Fibroblast of skin of scalp (primary cell): ENCODE measurements around the gene GREB1.

Experiments
- DNase-seq: peaks from one replicate; pipeline ENCODE4 v3.0.0-alpha.2; 2013

GREB1 gene

DNA sequence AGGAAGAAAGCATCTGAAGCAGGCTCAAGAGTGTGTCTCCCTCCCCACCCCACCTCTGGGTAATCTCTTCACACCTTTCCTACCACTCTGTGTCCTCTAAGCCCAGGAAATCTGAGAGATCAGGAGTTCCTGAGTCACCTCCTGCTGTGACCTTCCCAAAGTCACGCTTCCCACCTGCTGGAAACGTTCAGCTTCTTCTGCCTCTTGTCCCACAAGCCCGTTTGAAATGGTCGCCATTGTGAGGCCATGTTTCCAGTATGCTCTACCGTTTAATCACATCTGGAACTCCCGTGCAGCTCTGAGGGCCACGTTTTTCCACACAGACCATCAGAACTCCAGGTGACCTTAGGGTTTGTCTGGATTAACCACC is 25.9 kb downstream of the GREB1 start:
- DNase-seq: no peak

DNA sequence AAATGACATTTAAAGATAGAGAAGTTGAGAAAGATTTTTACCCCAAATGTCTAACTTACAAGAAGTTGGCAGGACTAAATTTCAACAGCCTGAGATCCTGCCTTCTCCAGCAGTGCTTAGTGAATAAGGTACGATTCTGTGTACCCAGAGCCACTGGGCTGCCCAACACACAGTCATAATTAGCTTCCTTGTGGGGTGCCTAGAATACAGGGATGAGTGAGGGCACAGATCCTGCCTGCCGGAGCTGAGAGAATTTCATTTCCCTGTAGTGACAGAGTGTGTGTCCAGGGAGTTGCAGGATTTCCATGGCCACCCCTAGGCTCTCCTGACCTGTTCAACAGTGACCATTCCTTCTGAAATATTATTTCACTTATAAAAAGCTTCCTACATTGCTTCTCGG is 27.0 kb downstream of the GREB1 start:
- no peak for DNase-seq

DNA sequence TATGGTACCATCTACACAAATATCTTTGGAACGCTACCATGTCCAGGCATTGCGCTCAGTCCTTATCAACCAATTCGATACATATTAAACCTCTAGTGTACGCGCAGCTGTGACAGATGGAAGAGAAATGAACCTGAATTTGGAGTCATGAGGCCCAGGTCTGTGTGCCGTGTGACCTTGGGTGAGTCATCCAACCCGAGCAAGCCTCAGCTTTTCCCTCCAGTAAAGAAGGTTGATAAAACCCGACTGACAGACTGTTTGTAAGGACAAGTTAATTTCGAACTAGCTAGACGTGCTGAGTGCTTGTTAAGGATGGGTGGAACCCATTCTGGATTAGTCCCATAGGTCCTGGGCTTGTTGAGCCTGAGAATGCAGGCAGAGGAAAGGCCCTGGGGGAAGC is 28.2 kb downstream of the GREB1 start:
- DNase-seq: no peak

DNA sequence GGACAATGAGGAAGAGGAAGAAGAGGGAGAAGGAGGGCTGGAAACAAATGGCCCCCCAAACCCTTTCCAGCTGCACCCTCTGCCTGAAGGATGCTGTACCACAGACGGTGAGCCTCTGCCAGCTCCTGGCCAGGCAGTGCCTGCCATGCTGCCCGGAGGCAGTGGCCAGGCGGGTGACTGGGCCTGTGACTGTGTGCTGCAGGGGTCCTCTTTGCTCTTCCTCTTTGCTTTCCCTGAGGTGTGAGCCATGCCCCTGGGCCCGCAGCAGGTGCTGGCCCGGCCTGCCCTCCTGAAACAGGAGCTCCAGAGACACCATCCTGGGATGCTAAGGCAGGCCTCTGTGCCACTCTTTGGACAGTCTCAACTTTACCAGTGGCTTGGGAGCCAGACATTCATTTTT is 28.6 kb downstream of the GREB1 start:
- no peak for DNase-seq

DNA sequence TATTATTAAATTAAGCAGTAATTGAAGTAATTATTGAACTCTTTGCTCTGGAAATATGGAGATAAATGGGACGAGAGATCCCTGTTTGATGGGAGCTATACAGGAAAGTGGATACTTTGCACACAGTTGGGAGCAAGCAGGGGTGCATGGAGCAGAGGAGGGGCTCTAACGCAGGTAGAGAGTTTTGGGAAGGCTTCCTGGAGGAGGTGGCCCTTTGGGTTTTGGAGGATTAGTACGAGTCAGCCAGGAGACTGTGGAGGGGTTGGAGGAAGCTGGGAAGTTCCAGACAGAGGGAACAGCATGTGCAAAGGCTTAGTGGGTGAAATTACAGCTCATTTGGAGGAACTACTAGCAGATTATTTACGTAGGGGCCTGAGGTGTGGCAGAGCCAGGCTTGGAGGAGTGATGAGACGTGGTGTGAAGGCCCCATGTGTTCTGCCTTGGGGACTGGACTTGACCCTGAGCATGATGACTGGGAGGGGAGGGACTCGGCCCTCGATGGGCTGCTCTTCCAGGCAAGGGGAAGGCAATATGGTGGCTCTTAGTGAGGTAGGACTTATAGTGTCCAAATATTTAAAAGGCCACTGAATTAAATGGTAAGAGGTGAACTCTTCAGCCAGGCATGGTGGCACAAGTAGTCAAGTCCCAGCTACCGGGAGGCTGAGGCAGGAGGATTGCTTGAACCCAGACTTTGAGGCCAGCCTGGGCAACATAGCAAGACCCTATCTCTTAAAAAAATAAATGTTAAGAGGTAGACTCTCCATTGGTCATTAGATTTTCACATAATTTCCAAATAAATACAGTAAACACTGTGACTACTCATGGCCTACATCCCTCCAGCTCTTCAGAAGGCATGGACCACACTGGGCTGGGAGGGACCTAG is 30.2 kb downstream of the GREB1 start:
- no peak for DNase-seq

DNA sequence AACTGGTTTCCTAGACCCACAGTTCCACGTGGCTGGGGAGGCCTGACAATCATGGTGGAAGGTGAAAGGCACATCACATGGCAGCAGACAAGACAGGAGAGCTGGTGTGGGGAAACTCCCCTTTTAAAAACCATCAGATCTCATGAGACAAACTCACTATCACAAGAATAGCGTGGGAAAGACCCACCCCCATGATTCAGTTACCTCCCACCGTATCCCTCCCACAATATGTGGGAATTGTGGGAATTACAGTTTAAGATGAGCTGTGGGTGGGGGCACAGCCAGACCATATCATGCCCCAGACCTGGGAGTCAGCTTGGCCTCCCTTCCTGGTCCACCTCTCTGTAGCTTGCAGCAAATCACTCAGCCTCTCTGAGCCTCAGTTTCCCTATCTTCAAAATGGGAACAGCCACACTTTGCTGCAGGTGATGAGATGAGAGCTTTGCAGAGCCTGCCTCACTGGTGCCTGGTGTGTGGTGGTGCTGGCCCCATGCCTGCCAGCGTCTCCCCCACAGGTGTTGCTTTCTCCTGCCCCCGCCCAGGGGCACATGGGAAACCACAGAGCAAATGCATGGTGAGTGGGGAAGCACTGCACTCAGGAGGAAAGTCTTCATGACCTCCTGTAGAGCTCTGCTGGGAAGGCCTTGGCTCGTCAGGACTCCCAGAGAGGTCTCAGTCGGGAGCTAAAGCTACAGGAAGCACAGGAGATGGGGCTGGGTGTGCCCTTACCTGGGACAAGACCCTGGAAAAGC is 31.1 kb downstream of the GREB1 start:
- no peak for DNase-seq

DNA sequence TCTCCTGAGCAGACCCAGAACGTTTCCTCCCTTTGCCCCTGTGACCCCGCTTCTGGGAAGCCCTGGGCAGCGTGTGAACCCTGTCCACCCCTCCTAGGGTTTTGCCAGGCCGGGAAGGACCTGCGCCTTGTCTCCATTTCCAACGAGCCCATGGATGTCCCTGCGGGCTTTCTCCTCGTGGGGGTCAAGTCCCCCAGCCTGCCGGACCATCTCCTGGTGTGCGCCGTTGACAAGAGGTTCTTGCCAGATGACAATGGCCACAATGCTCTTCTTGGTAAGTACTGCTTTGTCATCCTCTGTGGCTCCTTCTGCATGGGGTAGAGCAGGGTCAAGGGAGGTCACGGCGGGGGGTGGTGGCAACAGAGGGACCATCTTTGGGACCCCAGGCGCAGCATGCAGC is 32.5 kb downstream of the GREB1 start:
- no peak for DNase-seq

DNA sequence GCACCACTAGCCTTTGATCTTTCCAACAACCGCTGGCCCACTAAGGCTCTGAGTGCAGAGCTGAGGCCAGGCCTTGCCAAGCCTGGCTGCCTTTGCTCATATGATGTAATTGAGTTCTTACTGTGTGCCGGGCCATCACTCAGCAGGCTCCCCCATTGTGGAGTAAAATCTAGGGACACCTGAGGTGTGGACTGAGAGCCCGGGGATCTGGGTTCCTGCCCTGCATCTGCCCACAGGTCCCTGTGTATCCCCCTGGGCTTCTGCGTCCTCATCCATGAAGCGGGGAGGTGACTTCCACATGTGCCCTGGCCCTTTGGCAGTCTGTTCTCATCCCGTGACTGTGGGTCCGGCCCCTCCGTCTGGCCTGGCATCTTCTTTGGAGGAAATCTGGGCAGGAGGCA is 33.8 kb downstream of the GREB1 start:
- DNase-seq: no peak

DNA sequence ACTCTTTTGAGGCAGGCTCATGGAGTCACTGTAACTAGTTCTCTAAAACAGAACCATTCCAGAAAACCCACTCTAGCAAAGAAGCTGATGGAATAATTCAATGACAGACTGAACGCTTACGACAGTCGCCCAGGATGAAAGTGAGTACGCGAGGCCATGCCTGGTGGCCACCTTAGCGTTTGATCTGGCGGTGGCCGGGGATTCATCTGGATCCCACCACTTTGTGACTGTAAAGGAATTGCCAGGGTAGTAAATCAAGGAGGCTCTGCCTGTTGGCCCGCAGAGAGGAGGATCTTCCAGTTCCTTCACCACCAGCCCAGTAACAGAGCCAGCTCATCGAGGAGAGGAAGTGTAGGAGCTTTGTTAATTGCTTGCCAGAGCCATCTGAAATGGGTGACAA is 34.6 kb downstream of the GREB1 start:
- DNase-seq: no peak

DNA sequence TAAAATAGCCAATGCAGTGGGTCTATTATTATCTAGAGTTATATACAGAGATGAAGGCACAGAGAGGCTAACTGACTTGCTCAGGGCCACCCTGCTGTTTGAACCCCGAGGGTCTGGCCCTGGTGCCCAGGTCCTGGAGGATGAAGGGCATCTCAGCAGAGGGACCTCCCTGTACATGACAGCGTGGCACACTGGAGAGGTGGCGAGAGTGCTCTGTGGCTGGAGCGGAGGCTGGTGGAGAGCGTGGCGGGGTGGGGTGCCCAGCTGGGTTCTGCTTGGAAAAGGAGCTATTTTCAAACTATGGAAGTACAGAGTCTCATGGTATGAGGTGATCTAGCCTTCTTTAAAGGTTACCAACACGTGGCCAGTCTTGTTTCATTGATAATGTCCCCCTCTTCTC is 35.8 kb downstream of the GREB1 start:
- no peak for DNase-seq

DNA sequence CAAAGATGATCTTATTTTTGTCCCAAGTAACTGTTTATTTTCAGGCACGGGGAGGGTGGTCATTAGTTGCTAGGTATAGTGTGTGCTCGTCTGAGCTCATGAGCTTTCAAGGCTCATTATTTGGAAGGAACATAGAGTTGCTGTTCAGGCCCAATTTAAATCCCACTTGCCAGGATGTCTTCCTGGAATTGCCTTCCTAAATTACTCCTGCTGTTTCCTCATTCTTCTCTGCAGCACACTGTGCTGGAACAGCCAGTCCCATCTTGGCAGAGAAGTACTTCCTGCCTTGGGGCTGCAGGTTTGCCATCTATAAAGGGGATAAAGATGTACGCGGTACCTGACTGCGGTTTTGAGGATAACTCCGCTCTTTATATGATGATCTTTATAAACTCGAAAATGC is 37.3 kb downstream of the GREB1 start:
- no peak for DNase-seq

DNA sequence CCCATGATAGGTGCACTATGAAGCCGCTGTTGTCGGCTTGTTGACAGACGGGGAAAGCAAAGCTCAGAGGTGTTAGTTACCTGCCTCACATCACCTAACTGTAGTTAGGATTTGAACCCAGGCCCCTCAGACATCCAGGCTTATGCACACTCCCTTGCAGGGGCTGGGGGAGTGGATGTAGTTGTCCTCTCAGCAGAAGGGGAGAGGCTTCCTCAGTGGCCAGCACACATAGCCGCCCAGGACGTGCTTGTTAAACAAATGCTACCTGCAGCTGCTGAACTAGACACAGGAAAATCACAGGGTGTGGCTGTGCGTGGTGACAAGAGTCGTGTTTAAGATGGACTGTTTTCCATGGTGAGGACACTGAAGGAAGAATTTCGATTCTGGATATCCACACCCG is 39.2 kb downstream of the GREB1 start:
- DNase-seq: no peak

DNA sequence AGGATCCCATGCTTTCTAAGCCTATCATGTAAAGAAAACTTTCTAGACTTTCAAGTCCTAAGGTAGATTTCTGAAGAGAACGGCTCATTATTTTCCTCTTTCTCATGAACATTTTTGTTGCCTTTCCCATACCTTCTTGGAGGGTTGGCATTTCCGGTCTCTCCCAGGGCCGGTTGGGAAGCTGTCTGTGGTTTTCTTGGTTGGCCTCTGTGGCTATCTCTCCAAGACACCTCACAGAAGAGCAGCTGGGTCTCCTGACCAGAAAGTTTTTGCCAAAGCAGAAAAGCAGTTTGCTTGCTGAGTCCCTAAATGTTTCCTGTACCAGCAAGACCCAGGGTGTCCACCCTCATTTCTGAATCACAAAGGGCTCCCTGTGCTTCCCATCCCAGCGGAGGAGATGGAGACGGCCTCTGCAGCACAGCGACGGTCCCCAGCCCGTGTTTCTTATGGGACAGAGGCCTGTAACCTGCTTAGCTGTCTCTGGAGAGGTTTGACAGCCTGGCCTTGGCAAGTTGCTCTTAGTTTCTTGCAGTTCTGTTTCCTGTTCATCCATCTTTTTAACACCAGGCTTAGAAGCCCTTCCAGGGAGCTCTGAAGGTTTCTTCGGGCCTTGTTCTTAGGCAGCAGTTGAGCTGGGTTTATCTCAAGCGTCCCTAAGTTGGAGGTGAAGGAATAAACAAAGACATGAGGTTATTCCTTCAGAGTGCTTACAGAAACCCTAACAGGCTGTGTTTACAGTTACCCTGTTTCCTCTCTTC is 39.8 kb downstream of the GREB1 start:
- peak; percentile 40 for DNase-seq

DNA sequence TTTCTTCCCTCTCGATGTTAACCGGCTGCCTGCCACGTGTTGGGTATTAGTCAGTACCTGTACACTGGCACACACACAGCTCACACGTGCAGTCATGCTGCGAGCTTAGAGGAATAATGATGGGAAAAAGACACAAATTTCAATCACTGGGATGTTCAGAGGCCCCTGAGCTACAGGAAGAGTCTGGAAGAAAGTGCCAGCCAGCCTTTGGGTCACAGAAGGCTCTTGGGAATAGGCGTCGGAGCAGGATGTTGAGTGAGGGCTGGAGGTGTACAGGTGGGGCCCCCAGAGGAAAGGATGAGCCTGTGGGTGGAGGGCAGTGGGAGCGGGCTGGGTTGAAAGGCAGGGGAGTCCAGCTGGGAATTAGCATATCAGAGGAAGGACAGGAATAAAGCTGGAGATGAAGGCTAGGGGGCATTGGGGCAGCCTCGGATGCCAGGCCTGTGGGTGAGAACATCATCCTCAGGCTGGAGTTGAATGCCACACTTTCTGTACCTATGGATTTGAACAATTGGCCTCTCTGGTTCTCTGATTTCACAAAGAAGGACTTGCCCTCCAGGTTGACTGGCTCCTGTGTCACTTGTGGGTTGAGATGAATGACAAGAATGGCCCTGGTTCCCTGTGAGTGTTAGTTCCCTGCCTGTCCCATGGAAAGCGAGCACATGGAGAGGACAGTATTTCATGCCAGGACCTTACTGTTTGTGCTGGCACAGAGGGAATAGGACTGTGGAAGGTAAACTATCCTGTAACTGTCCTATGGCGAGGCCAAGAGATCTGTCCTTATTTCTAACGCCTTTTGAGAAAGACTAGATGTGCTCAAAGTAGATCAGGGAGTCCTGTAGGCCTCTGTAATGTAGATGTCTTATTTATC is 40.6 kb downstream of the GREB1 start:
- no peak for DNase-seq

DNA sequence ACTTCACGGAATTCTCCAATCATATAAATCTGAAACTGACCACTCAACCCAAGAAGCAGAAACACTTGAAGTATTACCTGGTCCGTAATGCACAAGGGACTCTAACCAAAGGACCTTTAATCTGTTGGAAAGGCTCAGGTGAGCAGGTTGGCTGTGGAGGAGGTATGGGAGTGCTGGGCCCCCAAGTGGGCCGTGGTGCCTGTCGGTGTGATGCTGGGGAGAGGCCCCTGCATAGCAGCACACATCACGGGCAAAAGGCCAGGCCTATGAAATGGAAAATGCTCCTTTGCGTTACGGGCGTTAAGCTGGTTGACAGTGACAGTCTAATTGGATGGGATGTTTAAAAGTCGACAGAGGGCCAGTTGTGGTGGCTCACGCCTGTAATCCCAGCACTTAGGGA is 42.6 kb downstream of the GREB1 start:
- no peak for DNase-seq

DNA sequence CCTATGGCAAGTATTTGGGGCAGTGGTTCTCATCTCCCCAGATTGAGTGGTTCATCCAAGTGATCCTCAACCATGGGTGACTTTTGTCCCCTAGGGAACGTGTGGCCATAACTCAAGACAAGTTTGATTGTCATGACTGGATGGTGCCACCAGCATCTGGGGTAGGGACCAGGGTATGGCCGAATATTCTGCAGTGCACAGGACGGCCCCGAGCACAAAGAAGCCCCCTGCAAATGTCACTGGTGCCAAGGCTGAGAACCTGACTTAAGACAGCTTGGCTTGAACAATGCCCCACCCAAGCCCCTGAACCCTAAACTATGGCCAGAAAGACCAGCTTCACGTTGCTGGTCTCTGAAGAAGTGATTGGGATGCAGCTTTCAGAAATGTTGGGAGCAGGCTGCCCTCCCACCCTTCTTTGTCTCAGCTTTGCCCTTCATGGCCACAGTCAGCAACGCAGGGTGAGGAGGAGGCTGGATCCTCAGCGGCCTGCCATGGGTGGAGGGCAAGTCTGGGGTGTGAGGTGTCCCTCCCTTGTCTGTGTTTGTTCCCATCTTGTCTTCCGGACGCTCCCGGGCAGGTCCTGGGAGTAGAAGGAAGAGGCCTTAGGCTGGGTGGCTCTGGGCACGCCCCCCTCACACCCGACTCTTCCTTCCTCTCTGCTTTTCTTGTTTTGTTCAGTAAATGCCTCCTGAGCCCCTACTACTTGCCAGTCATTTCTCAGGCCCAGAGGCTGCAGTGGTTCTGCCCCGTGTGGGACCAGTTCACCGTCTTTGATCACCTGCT is 43.4 kb downstream of the GREB1 start:
- DNase-seq: no peak

DNA sequence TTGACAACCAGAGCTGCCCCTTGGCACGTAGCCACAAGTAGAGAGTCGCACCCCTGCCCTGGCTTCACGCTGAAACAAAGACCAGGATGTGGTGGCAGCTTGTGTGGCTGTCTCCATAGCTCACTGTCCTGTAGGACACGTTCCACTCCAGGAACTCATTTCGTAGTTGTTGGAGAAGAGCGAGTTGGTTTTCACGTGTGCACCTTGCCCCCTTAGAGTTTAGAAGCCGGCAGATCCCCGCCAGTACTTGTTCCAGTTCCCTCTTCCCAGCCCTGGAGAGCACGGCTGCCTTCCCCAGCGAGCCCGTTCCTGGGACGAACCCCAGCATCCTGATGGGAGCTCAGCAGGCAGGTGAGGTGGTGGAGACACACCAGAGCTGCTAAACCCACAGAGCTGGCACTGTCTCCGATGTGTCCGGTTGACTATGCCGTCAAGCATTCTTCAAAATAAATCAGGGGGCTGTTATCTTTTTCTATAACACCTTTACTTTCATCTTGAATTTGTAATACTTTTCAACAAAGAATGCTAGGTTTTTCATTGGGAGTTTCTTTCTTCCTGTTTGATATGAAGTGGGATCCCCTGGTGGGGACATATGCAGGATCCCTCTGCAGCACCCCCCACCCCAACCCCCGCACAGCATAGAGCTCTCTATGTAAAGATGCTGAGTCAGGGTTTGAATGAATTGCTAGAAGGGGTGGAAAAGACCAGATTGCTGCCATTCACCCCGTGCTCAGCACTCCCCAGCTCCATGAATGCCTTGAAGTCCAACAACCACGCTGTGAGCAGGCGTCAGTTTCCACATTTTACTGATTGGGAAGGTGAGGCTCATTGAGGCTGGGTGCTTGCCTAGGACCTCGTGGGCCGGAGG is 44.5 kb downstream of the GREB1 start:
- DNase-seq: no peak

DNA sequence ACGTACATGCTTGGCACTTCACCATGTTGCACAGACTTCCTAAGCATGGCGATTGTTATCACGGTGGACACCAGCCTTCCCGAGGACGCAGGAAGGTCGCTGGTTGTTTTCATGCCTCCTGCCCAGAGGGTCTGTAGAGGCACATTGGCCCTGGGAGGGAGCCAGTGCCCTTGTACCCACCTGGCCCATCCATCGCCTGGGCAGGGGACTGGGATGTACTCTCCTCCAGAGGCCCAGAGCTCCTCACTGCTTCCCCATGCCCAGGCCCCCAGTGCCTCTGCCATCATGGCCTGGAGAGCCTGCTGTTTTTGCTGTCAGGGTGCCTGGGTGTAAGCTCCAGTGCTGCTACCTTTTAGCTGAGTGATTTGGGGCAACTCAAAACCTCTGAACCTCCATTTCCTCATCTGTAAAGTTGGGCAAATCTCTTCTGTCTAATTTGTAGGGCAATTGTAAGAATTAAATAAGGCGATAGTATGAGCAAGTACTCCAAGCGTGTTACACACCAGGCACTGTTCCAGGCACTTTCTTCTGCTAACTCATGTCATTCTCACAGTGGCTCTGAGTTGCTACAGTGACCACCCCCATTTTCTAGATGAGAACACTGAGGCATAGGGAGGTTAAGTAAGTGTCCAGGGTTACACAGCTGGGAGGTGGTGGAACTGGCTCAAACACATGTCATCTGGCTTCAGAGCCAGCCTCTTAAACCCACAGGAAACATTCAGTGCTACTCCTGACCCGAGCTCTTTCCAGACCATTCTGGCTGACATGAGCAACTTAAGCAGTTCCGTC is 45.3 kb downstream of the GREB1 start:
- no peak for DNase-seq

DNA sequence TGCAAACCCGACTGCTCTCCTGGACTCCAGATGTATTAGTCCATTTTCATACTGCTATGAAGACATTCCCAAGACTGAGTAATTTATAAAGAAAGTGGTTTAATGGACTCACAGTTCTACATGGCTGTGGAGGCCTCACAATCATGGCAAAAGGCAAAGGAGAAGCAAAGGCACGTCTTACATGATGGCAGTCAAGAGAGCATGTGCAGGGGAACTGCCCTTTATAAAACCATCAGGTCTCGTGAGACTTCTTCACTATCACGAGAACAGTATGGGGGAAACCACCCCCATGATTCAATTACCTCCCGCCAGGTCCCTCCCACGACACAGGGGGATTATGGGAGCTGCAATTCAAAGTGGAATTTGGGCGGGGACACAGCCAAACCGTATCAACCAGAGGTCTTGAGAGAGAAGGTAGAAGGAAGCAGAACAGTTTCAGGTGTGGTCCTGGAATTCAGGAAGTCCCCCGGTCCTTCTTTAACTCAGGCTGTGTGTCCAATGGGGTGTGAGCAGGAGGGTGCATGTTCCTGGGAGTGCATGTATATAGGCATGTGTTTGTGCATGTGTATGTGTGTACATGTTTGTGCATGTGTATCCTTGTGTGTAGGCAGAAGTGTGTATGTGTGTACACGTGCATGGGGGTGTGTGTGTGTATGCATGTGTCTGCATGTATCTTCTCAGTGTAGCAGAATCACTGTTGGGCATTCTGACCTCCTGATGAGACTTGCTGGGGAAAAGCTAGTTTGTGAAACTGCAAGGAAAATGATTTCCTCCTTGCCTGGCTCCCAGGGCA is 46.2 kb downstream of the GREB1 start:
- DNase-seq: no peak
